Mammary epithelial cell (primary cell): ENCODE data around the gene PRICKLE2.
A peak's percentile ranks its signal among the peaks of the same experiment; 100 is the strongest.

Experiments used
- EZH2 ChIP-seq: IDR thresholded peaks from 2 replicates; pipeline ENCODE4 v1.6.1; 2012; ENCODE audit warnings: low read length, inconsistent platforms, borderline replicate concordance
- TF ChIP-seq, protein P1 (sequence below), 2 donors: IDR thresholded peaks in 1 of 2; conservative IDR thresholded peaks in 1 of 2; 2 replicates each; pipeline ENCODE4 v1.5.1; 2011 to 2012; ENCODE audit warnings: inconsistent platforms in 2 of 2, low read length in 2 of 2, mild to moderate bottlenecking in 2 of 2, control low read depth in 1 of 2, low read depth in 1 of 2; ENCODE audit not compliant: insufficient read depth in 1 of 2; ENCODE audit errors: extremely low read depth in 1 of 2

DNA sequence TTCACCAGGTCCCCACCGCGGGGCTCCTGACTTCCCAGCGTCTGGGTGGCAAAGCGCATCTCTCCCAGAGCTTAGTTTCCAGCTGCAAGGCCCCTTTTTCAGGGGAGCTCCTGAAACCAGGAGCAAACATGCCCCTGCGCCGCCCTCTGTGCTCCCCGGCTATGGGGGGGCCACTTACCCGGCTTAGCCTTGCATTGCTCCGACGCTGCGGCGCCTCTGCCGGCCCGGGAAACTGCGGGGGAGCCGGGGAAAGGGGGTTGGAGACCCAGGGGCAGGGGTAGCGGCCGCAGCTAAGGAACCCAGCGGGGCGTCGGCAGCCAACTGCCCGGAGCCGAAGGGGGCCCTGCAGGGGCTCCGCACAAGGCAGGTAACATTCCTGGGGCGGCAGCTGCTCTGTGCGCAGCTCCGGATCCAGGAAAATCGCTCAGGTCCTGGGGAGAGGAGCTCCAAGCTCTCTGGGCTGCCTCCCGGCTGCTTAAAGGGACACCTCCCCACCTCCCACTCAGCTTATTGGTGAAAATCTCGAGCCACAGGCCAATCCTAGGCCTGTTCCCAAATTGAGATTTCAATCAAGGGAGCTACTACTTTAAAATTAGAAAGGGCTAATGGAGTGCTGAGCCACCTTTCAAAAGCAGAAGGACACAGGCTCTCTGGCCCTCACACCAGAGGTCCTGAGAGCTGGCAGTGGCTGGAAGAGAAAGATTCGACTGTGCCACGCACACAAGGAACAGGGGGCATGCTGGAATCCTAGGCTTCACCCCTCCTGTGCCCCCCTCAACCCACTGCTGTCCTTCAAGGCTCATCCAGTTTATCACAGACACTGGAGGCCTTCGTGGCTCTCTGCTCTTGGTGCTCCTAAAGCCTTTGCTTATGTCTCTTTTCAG, 42.7 kb upstream of the PRICKLE2 start:
- TF ChIP-seq, protein P1, sequence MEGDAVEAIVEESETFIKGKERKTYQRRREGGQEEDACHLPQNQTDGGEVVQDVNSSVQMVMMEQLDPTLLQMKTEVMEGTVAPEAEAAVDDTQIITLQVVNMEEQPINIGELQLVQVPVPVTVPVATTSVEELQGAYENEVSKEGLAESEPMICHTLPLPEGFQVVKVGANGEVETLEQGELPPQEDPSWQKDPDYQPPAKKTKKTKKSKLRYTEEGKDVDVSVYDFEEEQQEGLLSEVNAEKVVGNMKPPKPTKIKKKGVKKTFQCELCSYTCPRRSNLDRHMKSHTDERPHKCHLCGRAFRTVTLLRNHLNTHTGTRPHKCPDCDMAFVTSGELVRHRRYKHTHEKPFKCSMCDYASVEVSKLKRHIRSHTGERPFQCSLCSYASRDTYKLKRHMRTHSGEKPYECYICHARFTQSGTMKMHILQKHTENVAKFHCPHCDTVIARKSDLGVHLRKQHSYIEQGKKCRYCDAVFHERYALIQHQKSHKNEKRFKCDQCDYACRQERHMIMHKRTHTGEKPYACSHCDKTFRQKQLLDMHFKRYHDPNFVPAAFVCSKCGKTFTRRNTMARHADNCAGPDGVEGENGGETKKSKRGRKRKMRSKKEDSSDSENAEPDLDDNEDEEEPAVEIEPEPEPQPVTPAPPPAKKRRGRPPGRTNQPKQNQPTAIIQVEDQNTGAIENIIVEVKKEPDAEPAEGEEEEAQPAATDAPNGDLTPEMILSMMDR (conservative IDR thresholded peaks at IDR 0.05 in 1 of 2, IDR thresholded peaks at IDR 0.05 in 1 of 2; ENCODE audit: extremely low read depth in 1 of 2, insufficient read depth in 1 of 2, low read depth in 1 of 2, low read length in 2 of 2): peak in 1 of 2 donors; percentile 7
- TF ChIP-seq EZH2: no peak
